Daoy (cell line): ENCODE measurements around the gene SARNP. TPM values are rescaled to one million over a fixed set of nuclear protein-coding genes. Genes with fewer than 3 reads are reported as not detected.

Experiments
- DNase-seq: peaks from one replicate; pipeline ENCODE4 v3.0.0-alpha.2; 2015; ENCODE audit warnings: low read depth
- total RNA-seq: library from RNA; depleted of rRNA; stranded (reverse); fragments of >200 nt; shearing (Covaris generic); gene quantifications from 2 replicates; pipeline ENCODE4 v1.2.3, GENCODE V29; 2014

Gene SARNP
- total RNA-seq, 1 experiment from 2014 or later, result 165 TPM

GRCh38 chr12:55742719-55743405 is 74.7 kb downstream of the SARNP start, which contains the start of gene GDF11:
TSS of gene GDF11 (plus strand) at chr12:55743122. CDS start at chr12:55743317, 195 bp downstream.
- peak; percentile 82 for DNase-seq

DNA sequence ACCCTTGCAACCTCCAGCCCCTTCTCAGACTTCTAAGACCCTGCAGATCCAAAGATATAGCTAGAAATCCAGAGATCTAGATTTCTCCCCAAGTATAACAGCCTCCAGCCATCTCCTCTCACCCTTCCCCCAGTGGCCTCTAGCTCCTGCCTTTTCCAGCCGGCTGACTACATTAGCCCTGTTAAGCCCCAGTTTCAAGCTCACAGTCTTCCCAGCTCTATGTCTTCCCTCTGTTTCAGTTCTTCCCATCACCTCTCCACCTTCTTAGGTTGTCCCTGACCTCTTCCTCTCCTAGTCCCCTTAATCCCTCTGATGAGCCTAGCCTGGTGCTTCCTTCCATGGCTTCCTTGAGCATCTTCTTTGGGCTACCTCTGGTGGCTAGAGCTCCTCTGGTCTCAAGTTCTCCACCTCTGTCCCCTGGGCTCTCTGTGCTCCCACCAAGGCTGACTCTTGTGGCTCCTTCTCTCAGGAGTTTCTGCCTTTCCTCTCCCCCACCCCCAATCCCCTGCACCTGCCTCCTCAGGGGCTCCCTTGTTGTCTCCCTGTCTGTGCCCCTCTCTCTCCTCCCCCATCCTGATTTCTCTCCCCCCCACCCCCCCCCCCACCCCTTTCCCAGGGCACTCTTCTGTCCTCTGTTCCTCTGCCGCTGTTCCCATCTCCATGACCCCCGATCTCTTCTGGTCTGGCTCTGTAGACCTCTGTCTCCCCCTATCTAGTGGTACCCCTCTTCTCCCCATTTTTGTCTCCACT is 75.4 kb downstream of the SARNP start:
- DNase-seq, result no peak

- no peak for DNase-seq
These were observed 78.5 kb downstream of the SARNP start for GRCh38 chr12:55739025-55739378.

- DNase-seq, result peak; percentile 79
These were observed 79.2 kb downstream of the SARNP start for GRCh38 chr12:55738123-55739024.

- DNase-seq, result no peak
These were observed 79.9 kb downstream of the SARNP start for GRCh38 chr12:55737581-55738122.

DNA sequence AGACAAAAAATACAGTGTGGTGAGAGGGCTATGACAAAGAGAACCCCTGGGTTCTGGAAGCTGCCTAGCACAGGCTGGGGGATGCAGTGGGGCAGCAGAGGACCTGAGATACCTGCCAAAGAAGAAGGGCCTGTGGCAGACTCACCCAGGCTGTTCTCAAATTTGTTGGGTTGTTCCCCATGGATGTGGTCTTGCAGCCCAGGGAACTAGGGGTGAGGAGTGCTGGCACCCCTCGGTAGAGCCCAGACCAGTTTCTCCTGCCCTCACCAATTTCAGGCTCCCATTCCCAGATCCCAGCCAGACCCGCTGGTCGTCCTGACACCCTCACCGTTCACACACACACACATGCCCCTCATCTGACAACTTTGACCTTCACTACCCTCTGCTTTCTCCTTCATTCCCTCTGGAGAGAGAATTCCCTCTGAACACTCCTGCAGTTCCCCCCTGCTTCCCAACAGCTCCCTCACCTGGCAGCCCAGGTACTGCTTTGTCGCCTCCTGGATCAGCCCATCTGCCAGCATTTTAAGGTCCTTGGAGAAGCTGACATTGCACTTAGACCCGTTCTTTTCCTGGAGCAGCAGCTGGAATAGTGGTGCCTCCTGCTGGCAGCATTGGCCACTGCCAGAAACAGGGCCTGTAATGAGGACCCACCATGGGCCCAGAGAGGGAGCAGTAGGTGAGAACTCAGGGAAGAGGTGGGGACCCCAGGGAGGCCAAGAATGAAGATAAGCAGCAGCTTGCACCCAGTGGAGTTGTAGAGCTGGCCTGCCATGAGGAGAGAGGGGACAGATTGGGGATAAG is 80.5 kb downstream of the SARNP start:
- peak; percentile 66 for DNase-seq

DNA sequence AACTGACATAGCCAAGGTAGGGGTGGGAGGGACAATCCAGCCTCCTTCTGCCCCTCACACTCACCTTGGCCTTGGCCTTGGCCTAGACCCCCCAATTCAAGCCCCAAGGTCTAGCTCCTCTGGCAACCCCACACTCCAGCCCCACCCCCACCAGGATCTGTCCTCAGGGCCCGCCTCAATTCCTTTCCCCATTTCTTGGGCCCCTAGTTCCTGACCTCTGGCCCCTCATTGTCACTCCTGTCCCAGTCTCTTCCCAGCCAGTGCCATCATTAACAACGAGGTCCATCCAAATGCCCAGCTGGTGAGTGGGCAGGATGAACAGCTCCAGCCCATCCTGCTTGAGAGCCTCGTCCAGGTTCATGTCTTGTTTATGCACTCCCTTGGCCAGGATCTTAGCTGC is 81.4 kb downstream of the SARNP start:
- no peak for DNase-seq

DNA sequence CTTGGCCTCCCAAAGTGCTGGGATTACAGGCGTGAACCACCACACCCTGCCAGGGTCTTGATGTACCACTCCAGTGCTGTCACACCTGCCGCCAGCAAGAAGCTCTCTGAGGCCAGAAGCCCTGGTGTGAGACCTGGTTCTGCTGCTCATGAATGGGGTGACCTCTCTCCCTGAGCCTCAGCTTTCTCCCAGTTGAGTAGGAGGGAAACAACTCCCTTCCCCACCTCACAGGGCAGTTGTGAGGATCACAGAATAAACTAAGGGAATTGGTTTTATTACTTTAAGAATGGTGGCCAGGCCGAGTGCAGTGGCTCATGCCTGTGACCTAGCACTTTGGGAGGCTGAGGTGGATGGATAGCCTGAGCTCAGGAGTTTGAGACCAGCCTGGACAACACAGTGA is 82.9 kb downstream of the SARNP start:
- no peak for DNase-seq

GRCh38 chr12:55733858-55734257 is 83.7 kb downstream of the SARNP start:
- no peak for DNase-seq

DNA sequence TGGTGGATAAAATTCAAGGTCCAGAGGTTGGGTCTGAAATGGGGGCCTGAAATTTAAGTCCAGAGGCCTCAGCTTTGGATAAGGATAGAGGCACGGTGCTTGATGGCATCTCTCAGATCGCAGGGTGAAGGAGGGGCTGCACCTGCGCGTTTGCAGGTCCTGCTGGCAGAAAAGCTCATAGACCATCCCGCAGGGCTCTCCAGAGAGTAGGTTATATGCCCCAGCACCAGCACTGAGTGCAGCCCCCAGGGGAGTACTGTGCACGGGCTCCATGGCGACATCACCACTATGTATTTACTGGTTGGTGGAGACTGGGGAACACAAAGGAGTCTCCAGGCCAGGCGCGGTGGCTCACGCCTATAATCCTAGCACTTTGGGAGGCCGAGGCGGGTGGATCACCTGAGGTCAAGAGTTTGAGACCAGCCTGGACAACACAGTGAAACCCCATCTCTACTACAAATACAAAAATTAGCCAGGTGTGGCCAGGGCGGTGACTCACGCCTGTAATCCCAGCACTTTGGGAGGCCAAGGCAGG is 84.4 kb downstream of the SARNP start:
- no peak for DNase-seq

- DNase-seq, result no peak
These were observed 85.2 kb downstream of the SARNP start for GRCh38 chr12:55732288-55732687.

DNA sequence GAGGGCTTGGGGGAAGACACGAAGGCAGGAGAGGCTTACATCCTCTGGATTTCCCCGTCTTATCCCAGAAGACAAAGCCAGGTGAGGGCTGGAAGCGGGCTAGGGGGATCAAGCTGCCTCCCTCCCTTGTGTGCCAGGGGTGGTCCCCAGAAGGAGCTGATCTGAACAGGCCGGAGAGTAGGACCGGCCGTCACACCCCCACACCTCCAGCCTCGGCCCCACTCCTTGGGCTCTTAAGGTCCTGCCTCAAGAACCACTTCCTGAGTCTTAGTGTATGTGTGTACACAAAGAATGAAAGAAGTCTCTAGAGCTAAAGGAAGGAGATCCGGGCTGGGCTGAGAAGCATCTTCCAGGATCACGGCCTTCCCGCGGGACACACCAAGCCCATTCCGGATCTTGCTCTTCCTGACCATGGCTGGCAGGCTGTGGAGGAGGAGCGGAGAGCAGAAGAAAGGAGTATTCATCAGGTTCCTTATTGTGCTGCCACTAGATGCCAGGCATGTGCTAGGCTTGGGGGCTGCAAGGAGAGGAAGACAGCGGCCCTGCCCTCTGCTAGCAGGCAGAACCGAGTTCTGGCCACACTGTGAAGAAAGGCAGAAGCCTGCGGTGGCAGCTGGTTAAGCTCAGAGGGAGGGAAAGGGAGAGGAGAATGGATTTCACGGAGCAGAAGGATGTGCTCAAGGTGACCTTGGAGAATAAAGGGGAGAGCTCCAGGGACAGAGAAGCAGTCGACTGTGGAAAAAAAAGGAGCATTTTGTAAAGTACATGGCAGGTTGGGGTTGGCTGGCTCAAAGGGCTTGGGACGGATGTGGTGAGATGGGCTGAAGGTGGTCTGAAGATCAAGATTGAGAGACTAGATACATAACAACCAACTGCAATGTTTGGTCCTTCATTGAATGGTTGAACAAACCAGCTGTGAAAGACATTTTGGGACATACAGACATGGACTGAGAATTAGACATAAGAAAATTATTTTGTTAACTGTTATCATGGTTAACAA is 87.4 kb downstream of the SARNP start:
- DNase-seq, result peak; percentile 67

DNA sequence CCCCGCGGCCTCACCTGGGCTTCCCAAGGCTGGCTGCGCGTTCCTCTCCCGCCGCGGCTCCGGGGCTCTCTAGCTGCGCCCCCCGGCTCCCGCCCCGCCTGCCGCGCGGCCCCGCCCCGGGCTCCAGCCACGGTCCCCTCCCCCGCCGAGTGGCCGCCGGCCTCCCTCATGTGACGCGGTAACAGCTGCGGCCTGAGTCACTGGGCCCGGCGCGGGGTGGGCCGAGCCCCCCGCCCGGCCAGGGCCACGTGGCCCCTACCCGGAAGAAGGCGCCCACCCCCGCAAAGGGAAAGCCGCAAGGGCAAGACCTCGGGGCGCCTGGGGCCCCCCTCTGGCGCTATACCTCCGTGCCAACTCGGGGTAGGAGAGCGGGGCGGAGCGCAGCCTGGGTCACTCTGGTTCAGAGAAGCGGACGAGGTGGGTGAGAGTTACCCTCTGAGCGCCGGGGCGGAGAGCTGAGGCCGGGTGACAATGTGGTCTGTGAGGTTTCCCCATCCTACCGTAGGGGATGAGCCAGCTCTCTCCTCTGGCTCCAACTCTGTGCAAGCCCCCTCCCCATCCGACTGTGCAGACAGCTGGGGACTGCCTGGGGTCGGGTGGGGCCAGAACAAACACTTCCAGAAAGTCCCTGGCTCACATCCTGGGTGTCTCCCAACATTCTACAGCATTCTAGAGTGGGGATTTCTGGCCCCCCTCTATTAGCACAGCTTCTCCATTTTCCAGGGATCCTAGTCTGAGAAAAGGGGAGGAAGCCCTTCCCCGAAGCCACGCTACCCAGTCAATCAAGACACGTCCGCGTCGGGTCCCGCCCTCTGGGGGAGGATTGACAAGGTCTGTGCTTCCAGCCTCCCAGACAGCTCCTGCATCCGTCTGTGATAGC is 88.3 kb downstream of the SARNP start, which contains the start of gene CD63:
CD63 (minus strand) TSS at position 71 of the 880 bp plus-strand sequence. CDS start 668 bp downstream, outside the sequence.
- DNase-seq, result peak; percentile 95

DNA sequence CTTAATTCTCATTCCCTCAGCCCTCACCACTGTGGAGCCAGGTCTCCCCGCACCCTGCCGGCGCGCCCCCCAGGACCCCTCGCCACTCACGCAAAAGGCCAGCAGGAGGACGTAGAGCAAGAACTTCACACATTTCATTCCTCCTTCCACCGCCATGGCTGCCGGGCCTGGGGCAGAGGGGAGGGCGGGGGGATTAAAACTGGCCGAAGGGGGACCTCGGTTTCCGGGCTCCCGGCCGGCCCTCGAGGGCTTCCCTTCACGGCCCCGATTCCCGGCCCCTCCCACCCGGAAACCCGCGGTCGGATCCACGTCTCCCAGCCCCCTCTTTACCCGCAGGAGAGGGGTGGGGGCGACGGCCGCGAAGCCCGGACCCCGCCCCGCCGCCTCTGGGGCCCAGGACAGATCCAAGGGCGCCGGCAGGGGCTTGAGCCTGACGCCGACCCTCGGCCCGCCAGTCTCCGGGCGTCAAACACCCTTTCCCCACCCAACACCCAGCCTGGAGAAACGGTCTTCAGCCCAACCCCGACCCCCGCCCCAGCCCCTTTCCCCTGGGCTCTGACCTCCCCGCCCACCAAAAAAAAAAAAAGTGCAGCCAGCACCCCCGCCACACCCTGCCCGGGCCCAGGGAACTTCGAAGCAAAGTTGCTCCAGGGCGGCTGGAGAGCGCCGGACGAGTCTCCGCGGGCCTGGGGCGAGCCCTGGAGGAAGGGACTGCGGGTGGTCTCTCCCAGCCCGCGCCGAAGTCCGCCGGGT is 89.2 kb downstream of the SARNP start:
- peak; percentile 65 for DNase-seq

DNA sequence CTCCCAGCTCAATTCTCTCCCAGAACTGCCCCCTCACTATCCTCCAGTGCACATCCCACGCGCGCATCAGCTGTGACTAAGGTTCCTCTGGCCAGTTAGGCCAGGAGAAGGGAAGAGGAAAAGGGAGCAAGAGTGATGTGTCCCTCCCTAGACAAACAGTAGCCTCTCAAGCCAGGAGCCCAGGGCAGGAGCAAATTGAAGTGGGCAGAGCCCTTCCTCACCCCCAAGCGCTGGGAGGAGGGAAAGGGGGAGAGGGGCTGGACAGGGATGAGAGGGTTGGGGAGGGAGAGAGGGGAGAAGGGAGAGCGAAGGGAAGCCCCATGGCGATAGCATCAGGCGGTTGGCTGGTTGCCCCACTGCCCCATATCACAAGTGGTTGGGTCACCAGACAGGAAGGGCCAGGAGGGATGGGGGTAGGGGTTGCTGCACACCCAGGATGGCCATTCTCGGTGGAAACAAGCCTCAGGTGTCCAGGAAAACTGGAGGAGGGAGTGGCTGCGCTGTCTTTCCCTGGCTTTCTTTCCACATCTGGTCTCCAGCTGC is 89.8 kb downstream of the SARNP start:
- peak; percentile 59 for DNase-seq

- DNase-seq, result no peak
These were observed 90.6 kb downstream of the SARNP start for GRCh38 chr12:55726971-55727370.

GRCh38 chr12:55725556-55725955 is 92.0 kb downstream of the SARNP start:
- DNase-seq, result no peak
